H9 (cell line): Measurements from ENCODE around the gene SLC25A17. TPM values are rescaled to one million over a fixed set of nuclear protein-coding genes. Genes with fewer than 3 reads are reported as not detected.

Experiments
- DNase-seq: peaks from one replicate; pipeline ENCODE4 v3.0.0-alpha.2; 2017
- H2AFZ ChIP-seq: one replicate; pipeline ENCODE4 v1.6.1; 2013; ENCODE audit warnings: mild to moderate bottlenecking, low read length, control low read depth, moderate library complexity
- H2AK5ac ChIP-seq: 2 replicates; pipeline ENCODE4 v1.6.1; 2013; ENCODE audit warnings: low read length, control low read depth, mixed read lengths; ENCODE audit not compliant: insufficient read length
- H2BK120ac ChIP-seq: one replicate; pipeline ENCODE4 v1.6.1; 2013; ENCODE audit warnings: low read depth, mild to moderate bottlenecking, low read length, control low read depth, inconsistent platforms; ENCODE audit not compliant: poor library complexity, severe bottlenecking
- H2BK12ac ChIP-seq: 2 replicates; pipeline ENCODE4 v1.6.1; 2013; ENCODE audit warnings: low read length, control low read depth, mixed read lengths, low read depth; ENCODE audit not compliant: insufficient read length
- H2BK15ac ChIP-seq: 2 replicates; pipeline ENCODE4 v1.6.1; 2013; ENCODE audit warnings: low read depth, low read length, control low read depth
- H2BK20ac ChIP-seq: one replicate; pipeline ENCODE4 v1.6.1; 2013; ENCODE audit warnings: low read depth, mild to moderate bottlenecking, low read length, control low read depth, inconsistent platforms; ENCODE audit not compliant: poor library complexity, severe bottlenecking
- H2BK5ac ChIP-seq: 2 replicates; pipeline ENCODE4 v1.6.1; 2013; ENCODE audit warnings: low read length, control low read depth, mixed read lengths; ENCODE audit not compliant: insufficient read length
- H3K14ac ChIP-seq: 2 replicates; pipeline ENCODE4 v1.6.1; 2013; ENCODE audit warnings: low read length, control low read depth; ENCODE audit not compliant: insufficient read depth
- H3K18ac ChIP-seq: 2 replicates; pipeline ENCODE4 v1.6.1; 2013; ENCODE audit warnings: low read depth, mild to moderate bottlenecking, mixed read lengths, low read length, control low read depth; ENCODE audit not compliant: insufficient read length
- H3K23ac ChIP-seq: 2 replicates; pipeline ENCODE4 v1.6.1; 2013; ENCODE audit warnings: low read length, control low read depth, mixed read lengths, low read depth; ENCODE audit not compliant: insufficient read length
- H3K23me2 ChIP-seq: 2 replicates; pipeline ENCODE4 v1.6.1; 2013; ENCODE audit warnings: low read depth, mild to moderate bottlenecking, mixed read lengths, low read length, control low read depth; ENCODE audit not compliant: insufficient read length, poor library complexity, severe bottlenecking
- H3K27ac ChIP-seq: 2 replicates; pipeline ENCODE4 v1.5.1; 2013; ENCODE audit warnings: low read length, control low read depth, mixed read lengths, low read depth; ENCODE audit not compliant: insufficient read length
- H3K27me3 ChIP-seq: 2 replicates; pipeline ENCODE4 v1.6.1; 2013; ENCODE audit warnings: low read length, control low read depth, inconsistent platforms; ENCODE audit not compliant: insufficient read depth
- H3K4ac ChIP-seq: 2 replicates; pipeline ENCODE4 v1.6.1; 2013; ENCODE audit warnings: low read depth, mild to moderate bottlenecking, control low read depth, inconsistent platforms, low read length, moderate library complexity
- H3K4me1 ChIP-seq: 2 replicates; pipeline ENCODE4 v1.6.1; 2013; ENCODE audit warnings: low read length, control low read depth, inconsistent platforms; ENCODE audit not compliant: insufficient read depth
- H3K4me2 ChIP-seq: 2 replicates; pipeline ENCODE4 v1.6.1; 2013; ENCODE audit warnings: low read length, control low read depth, mixed read lengths; ENCODE audit not compliant: insufficient read length, insufficient read depth
- H3K56ac ChIP-seq: 2 replicates; pipeline ENCODE4 v1.6.1; 2013; ENCODE audit warnings: low read depth, mild to moderate bottlenecking, mixed read lengths, low read length, control low read depth; ENCODE audit not compliant: insufficient read length
- H3K79me1 ChIP-seq: 2 replicates; pipeline ENCODE4 v1.6.1; 2013; ENCODE audit warnings: low read depth, mild to moderate bottlenecking, moderate library complexity, low read length, control low read depth, inconsistent platforms; ENCODE audit not compliant: insufficient read depth, poor library complexity, severe bottlenecking
- H3K79me2 ChIP-seq: 2 replicates; pipeline ENCODE4 v1.6.1; 2013; ENCODE audit warnings: low read length, control low read depth, inconsistent platforms; ENCODE audit not compliant: insufficient read depth
- H3K9ac ChIP-seq: 2 replicates; pipeline ENCODE4 v1.6.1; 2013; ENCODE audit warnings: low read length, control low read depth, mixed read lengths; ENCODE audit not compliant: insufficient read length; ENCODE audit errors: extremely low read depth
- H3K9me3 ChIP-seq: one replicate; pipeline ENCODE4 v1.6.1; 2013; ENCODE audit warnings: low read depth, low read length, inconsistent platforms; ENCODE audit not compliant: control insufficient read depth
- H3T11ph ChIP-seq: one replicate; pipeline ENCODE4 v1.6.1; 2013; ENCODE audit warnings: mild to moderate bottlenecking, low read length, control low read depth, inconsistent platforms
- H4K20me1 ChIP-seq: one replicate; pipeline ENCODE4 v1.6.1; 2013; ENCODE audit not compliant: control insufficient read depth, insufficient read length, insufficient read depth
- H4K5ac ChIP-seq: 2 replicates; pipeline ENCODE4 v1.6.1; 2013; ENCODE audit warnings: low read depth, mild to moderate bottlenecking, mixed read lengths, low read length, control low read depth; ENCODE audit not compliant: insufficient read length
- H4K8ac ChIP-seq: replicated peaks from 2 replicates; pipeline ENCODE4 v1.6.1; 2013; ENCODE audit warnings: low read length, control low read depth, mixed read lengths, low read depth; ENCODE audit not compliant: insufficient read length
- H4K91ac ChIP-seq: 2 replicates; pipeline ENCODE4 v1.6.1; 2013; ENCODE audit warnings: low read depth, mild to moderate bottlenecking, moderate library complexity, mixed read lengths, low read length, control low read depth; ENCODE audit not compliant: insufficient read length
- H3K27ac Mint-ChIP-seq, 3 experiments: 2 replicates in 2 of 3; 3 replicates in 1 of 3; pipeline ENCODE4 v1.8.0; 2020 to 2021; ENCODE audit warnings: mixed read lengths in 3 of 3, mild to moderate bottlenecking in 1 of 3, moderate library complexity in 1 of 3
- H3K27me3 Mint-ChIP-seq: 2 replicates; pipeline ENCODE4 v1.8.0; 2021; ENCODE audit warnings: low read depth, mild to moderate bottlenecking, moderate library complexity, mixed read lengths
- H3K36me3 Mint-ChIP-seq, 3 experiments: 2 replicates in 2 of 3; 3 replicates in 1 of 3; pipeline ENCODE4 v1.8.0; 2020 to 2021; ENCODE audit warnings: low read depth in 3 of 3, mixed read lengths in 3 of 3; ENCODE audit not compliant: insufficient read depth in 1 of 3
- H3K4me1 Mint-ChIP-seq, 2 experiments: 2 replicates each; pipeline ENCODE4 v1.8.0; 2020; ENCODE audit warnings: mixed read lengths in 2 of 2
- H3K4me3 Mint-ChIP-seq, 2 experiments: 2 replicates in 1 of 2; 3 replicates in 1 of 2; pipeline ENCODE4 v1.8.0; 2020 to 2021; ENCODE audit warnings: mild to moderate bottlenecking in 2 of 2, mixed read lengths in 2 of 2, moderate library complexity in 1 of 2
- H3K9me3 Mint-ChIP-seq, 2 experiments: 2 replicates in 1 of 2; 3 replicates in 1 of 2; pipeline ENCODE4 v1.8.0; 2020; ENCODE audit warnings: mild to moderate bottlenecking in 2 of 2, mixed read lengths in 2 of 2, moderate library complexity in 1 of 2
- WGBS: extraction: QIAGEN DNeasy Blood & Tissue Kit; methylation state at CpG from one replicate; pipeline ENCODE4 v1.1.7; 2013; ENCODE audit warnings: missing lambda C conversion rate, low lambda C conversion rate, mixed read lengths; ENCODE audit not compliant: insufficient read length; ENCODE audit errors: extremely low coverage; 5-methylcytosine and 5-hydroxymethylcytosine counted together
- total RNA-seq: library from RNA; stranded (reverse); gene quantifications from 2 replicates; pipeline ENCODE4 v1.2.1, GENCODE V29; 2021
- TF ChIP-seq, protein P1 (sequence below): fragments of 200-600 bp; sonication (generic); conservative IDR thresholded peaks from 3 replicates; pipeline ENCODE4 v1.8.0; 2021; ENCODE audit warnings: antibody characterized with exemption, mild to moderate bottlenecking

SLC25A17 gene
- total RNA-seq, 1 experiment from 2014 or later = 26.5 TPM

GRCh38 chr22:40747361-40747760, 71.8 kb downstream of the SLC25A17 start:
- Histone ChIP-seq H3K4ac (no peak overlapping the region), H2AK5ac (no peak overlapping the region), H3K56ac (no peak overlapping the region), H4K20me1 (no peaks in the 10 kb centered on the region), H3K23me2 (no peaks in the 10 kb centered on the region), H2AFZ (no peak overlapping the region), H3K9ac (no peak overlapping the region), H3K79me1 (no peaks in the 10 kb centered on the region), H4K8ac (no peak overlapping the region), H4K5ac (no peak overlapping the region), H3T11ph (no peak overlapping the region), H2BK120ac (no peak overlapping the region), H3K14ac (no peak overlapping the region), H3K18ac (no peak overlapping the region), H3K4me2 (no peak overlapping the region), H2BK5ac (no peak overlapping the region), H3K9me3 (peaks cover 8% of the 10 kb centered on the region), H2BK20ac (no peak overlapping the region), H3K27ac (no peak overlapping the region), H3K4me1 (no peaks in the 10 kb centered on the region), H3K27me3 (no peaks in the 10 kb centered on the region), H2BK15ac (no peak overlapping the region), H3K79me2 (no peaks in the 10 kb centered on the region), H2BK12ac (no peak overlapping the region), H4K91ac (no peak overlapping the region), H3K23ac (no peak overlapping the region)
- H3K27me3 Mint-ChIP-seq = peaks cover 3% of the 10 kb centered on the region
- TF ChIP-seq, protein P1, sequence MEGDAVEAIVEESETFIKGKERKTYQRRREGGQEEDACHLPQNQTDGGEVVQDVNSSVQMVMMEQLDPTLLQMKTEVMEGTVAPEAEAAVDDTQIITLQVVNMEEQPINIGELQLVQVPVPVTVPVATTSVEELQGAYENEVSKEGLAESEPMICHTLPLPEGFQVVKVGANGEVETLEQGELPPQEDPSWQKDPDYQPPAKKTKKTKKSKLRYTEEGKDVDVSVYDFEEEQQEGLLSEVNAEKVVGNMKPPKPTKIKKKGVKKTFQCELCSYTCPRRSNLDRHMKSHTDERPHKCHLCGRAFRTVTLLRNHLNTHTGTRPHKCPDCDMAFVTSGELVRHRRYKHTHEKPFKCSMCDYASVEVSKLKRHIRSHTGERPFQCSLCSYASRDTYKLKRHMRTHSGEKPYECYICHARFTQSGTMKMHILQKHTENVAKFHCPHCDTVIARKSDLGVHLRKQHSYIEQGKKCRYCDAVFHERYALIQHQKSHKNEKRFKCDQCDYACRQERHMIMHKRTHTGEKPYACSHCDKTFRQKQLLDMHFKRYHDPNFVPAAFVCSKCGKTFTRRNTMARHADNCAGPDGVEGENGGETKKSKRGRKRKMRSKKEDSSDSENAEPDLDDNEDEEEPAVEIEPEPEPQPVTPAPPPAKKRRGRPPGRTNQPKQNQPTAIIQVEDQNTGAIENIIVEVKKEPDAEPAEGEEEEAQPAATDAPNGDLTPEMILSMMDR = no peak
- peaks cover 15 to 19% of the 10 kb centered on the region in 2 experiments for H3K9me3 Mint-ChIP-seq
- WGBS = no CpG with 5 or more reads among the region's 1 CpG
- no peak overlapping the region for H3K4me3 Mint-ChIP-seq
- DNase-seq = no peak
- H3K36me3 Mint-ChIP-seq = peaks cover 4 to 20% (median 16%) of the 10 kb centered on the region in 3 experiments
- no peak overlapping the region for H3K27ac Mint-ChIP-seq
- peaks cover 12 to 21% of the 10 kb centered on the region in 2 experiments for H3K4me1 Mint-ChIP-seq
